NCI-H1694 treated with DMSO at 0.1 percent for 48 hours (cell line): ENCODE measurements around the gene EXD3.

Experiments used
- DNase-seq: peaks from one replicate; lab custom pipeline; 2025; lab: John Stamatoyannopoulos, UW

Gene EXD3

GRCh38 chr9:137317718-137318511 is 105.0 kb downstream of the EXD3 start:
- no peak for DNase-seq

- DNase-seq, result no peak
Measured at GRCh38 chr9:137317021-137317717, 105.8 kb downstream of the EXD3 start.

- no peak for DNase-seq
Measured at GRCh38 chr9:137316012-137316981, 106.7 kb downstream of the EXD3 start.

GRCh38 chr9:137315581-137316011 is 107.4 kb downstream of the EXD3 start:
- no peak for DNase-seq

GRCh38 chr9:137314561-137315560 is 108.1 kb downstream of the EXD3 start:
- DNase-seq, result no peak

- no peak for DNase-seq
Measured at GRCh38 chr9:137313956-137314560, 108.9 kb downstream of the EXD3 start.

- DNase-seq, result no peak
Measured at GRCh38 chr9:137313326-137313936, 109.5 kb downstream of the EXD3 start.

GRCh38 chr9:137312852-137313325 is 110.1 kb downstream of the EXD3 start:
- DNase-seq, result no peak

- no peak for DNase-seq
Measured at GRCh38 chr9:137311986-137312851, 110.7 kb downstream of the EXD3 start.

- DNase-seq, result no peak
Measured at GRCh38 chr9:137311171-137311985, 111.6 kb downstream of the EXD3 start.

GRCh38 chr9:137310189-137311052 is 112.5 kb downstream of the EXD3 start:
- no peak for DNase-seq

GRCh38 chr9:137309368-137310188 is 113.4 kb downstream of the EXD3 start:
- DNase-seq, result no peak

GRCh38 chr9:137308057-137308619 is 114.8 kb downstream of the EXD3 start:
- no peak for DNase-seq

- DNase-seq, result no peak
Measured at GRCh38 chr9:137307255-137308056, 115.5 kb downstream of the EXD3 start.

- no peak for DNase-seq
Measured at GRCh38 chr9:137306850-137307254, 116.1 kb downstream of the EXD3 start.
